ENCODE measurements around the gene LNX2.

Gene LNX2

GRCh38 chr13:27587095-27587746 is 33.1 kb downstream of the LNX2 start:
- in situ Hi-C loops (cut with MboI; ENCODE audit: low sequenced_read_pairs, unreplicated experiment): no loop called here
- no peak for TF ChIP-seq CTCF (IDR thresholded peaks at IDR 0.05; ENCODE audit: borderline replicate concordance, control extremely low read depth, extremely low read depth, insufficient read depth, missing control alignments)
- no peak for DNase-seq (ENCODE audit: low spot score)

- DNase-seq (ENCODE audit: low spot score): no peak
- in situ Hi-C loops (cut with MboI; ENCODE audit: low sequenced_read_pairs, unreplicated experiment): no loop called here
- TF ChIP-seq CTCF (IDR thresholded peaks at IDR 0.05; ENCODE audit: borderline replicate concordance, control extremely low read depth, extremely low read depth, insufficient read depth, missing control alignments): no peak
Measured at GRCh38 chr13:27583645-27584044, 36.7 kb downstream of the LNX2 start.

- TF ChIP-seq CTCF (IDR thresholded peaks at IDR 0.05; ENCODE audit: borderline replicate concordance, control extremely low read depth, extremely low read depth, insufficient read depth, missing control alignments): no peak
- in situ Hi-C loops (cut with MboI; ENCODE audit: low sequenced_read_pairs, unreplicated experiment): no loop called here
- DNase-seq (ENCODE audit: low spot score): no peak
Measured at GRCh38 chr13:27578121-27579030, 42.0 kb downstream of the LNX2 start.

GRCh38 chr13:27574661-27575060 is 45.7 kb downstream of the LNX2 start:
- in situ Hi-C loops (cut with MboI; ENCODE audit: low sequenced_read_pairs, unreplicated experiment): no loop called here
- TF ChIP-seq CTCF (IDR thresholded peaks at IDR 0.05; ENCODE audit: borderline replicate concordance, control extremely low read depth, extremely low read depth, insufficient read depth, missing control alignments): no peak
- DNase-seq (ENCODE audit: low spot score): no peak

- in situ Hi-C loops (cut with MboI; ENCODE audit: low sequenced_read_pairs, unreplicated experiment): no loop called here
- no peak for TF ChIP-seq CTCF (IDR thresholded peaks at IDR 0.05; ENCODE audit: borderline replicate concordance, control extremely low read depth, extremely low read depth, insufficient read depth, missing control alignments)
- no peak for DNase-seq (ENCODE audit: low spot score)
Measured at GRCh38 chr13:27573265-27573664, 47.1 kb downstream of the LNX2 start.

- no peak for TF ChIP-seq CTCF (IDR thresholded peaks at IDR 0.05; ENCODE audit: borderline replicate concordance, control extremely low read depth, extremely low read depth, insufficient read depth, missing control alignments)
- no peak for DNase-seq (ENCODE audit: low spot score)
- in situ Hi-C loops (cut with MboI; ENCODE audit: low sequenced_read_pairs, unreplicated experiment): no loop called here
Measured at GRCh38 chr13:27572234-27572901, 48.0 kb downstream of the LNX2 start.
